Embryonic facial prominence (tissue), 1 donor: ENCODE data around the gene CRAT.

ENCODE experiments used
- DNase-seq: peaks from one replicate; pipeline ENCODE4 v3.0.0-alpha.2; 2016; ENCODE audit errors: extremely low spot score

Gene CRAT

DNA sequence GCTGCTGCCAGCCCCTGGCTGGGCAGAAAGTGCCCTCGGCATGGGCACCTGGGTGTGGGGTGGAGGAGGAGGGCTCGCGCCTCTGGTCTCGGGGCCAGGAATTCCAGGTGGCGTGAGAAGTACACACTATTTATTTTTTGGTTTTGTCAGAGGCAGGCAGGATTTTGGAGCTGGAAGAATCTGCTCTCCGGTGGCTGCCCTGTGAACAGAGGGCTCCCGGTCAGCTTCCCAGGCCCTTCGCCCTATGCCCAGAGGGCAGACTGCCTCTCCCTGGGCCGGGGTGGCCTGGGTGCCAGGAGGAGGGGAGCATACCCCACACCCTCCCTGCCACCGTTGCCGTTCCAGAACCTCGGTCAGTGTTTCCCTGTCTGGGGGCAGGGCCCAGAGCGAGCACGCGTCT lies 21.3 kb downstream of the CRAT start:
- no peak for DNase-seq

DNA sequence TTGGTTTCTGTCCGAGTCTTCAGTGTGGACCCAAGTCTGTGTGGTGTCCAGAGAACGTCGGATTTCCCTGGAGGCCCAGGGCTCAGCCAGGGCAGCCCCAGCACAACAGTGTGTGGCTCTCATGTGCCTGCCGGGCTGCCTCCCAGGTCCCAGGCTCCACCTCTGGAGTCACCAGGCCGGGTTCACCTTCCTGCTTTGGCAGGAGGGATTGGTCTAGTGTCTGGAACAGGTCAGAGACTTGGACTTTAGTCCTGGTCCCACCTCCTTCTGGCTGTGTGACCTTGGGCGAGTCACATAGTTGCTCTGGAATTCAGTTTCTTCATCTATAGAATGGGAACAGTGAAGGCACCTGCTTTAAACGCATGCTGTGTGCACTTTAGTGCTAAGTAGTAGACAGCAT lies 26.5 kb downstream of the CRAT start:
- DNase-seq: no peak

DNA sequence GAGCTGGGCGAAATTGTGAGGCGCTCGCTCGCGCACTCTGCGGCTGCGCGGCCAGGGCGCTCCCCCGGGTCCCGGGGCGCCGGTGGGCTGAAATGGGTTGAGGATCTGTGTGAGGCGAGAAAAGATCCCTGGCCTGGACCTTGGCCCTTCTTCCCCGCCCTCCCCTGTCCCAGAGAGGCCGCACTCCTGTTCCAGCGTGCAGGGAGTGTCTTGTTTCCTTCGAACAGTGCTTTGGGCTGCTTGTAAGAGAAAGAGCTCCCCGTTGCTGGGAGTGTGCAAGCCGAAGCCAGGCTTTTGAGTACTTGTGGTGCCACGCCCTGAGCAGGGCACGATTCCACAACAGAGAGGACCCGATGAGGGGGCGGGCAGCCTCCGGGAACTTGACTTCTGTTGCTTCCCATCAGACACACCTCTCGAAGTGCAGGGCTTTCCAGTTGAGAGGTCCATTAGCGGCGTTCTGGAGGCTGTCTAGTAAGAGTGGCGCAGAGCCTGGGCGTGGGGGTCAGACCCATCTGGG lies 29.1 kb downstream of the CRAT start:
- DNase-seq: no peak

DNA sequence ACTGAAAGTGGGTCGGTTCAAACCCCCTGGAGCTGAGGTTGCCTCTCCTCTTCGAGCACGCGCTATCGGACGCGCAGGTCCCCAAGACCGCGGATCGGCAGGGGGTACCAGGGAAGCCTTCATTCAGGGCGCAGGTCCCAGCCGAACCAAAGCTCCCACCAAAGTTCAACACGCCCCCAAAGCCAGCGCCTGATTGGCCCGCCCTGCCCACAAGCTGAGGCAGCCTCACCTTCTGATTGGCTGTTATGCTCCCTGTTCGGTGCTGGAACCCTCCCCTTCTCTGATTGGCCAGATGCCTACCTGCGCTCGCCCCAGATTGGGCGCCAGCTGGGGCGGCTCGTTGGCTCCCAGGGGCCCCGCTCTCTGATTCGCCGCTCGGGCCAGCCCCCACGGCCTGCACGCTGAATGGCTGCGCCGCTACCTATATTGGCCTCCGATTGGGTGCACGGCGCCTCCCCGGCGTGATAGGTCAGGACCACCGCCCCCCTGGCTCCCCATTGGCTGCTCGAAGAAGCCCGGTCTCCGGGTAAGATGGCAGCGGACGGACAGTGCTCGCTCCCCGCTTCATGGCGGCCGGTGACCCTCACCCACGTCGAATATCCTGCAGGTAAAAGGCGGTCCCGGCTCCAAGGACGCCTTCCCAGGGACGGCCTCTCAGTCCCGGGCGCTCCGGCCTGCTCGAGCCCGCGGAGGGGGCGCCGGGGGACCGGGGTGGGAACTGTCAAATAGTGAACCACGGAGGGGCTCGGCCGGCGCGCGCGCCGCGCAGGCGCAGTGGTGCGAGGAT lies 29.8 kb downstream of the CRAT start, which contains the start of gene DOLPP1:
DOLPP1 (plus strand) TSS at position 511 of the 787 bp plus-strand sequence; CDS start at position 532, 21 bp downstream.
- peak; percentile 98 for DNase-seq

DNA sequence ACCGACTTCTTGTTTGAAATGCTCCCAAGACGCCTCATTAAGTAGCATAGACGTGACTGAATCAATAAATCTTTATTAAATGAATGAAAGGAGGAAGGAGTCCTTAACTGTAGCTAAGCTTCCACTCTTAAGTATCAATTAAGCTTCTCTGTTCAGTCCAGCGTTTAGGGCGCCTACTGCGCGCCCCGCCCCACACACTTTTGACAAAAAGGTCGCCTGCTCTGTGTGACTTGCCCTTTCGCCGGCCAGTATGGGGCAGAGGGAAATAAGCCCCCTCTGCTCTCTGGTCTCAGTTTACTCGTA lies 30.3 kb downstream of the CRAT start:
- DNase-seq: no peak

DNA sequence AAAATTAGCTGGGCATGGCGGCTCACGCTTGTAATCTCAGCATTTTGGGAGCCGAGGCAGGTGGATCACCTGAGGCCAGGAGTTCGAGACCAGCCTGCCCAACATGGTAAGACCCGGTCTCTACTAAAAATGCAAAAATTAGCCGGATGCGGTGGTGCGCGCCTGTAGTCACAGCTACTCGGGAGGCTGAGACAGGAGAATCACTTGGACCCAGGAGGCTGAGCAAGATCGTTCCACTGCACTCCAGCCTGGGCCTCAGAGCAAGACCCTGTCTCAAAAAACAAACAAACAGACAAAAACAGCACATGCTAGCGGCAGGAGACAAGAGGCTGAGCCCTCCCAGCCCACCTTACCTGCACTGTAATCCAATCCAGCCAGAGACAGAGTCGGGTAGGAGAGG lies 30.8 kb downstream of the CRAT start:
- no peak for DNase-seq

DNA sequence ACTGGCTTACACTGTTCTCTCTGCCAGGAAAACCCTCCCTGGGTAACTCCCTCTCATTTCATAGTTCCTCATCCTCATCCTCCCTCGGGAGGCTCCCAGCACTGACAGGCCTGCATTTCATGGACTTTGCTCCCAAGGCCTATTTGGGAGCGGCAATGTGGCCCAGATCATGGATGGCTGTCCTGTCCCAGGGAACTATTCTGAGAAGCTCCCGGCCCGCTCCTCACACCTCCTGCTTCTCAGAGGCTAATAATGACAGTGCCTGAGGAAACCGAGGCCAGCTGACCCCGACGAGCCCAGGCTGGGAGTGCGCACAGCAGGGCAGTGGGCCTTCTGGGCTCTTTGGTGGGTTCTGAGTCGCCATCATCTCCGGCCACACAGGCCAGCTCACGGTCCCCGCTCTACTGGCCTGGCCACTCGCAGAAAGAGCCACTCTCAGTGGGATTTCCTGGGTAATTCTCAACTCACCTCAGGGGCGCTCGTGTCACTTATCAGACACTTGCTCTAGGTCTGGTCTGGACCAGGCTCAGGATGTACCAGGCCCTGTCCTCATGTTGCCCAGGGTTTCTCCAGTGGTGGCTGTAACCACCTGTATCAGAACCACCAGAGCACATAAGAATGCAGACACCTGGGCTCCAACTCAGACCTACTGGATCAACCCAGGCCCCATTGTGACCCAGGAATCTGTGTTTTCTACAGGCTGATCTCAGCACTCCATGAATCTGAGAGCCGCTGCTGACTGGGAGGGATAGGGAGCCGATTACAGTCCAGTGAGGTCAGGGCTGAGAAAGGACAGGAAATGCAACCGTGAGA lies 31.7 kb downstream of the CRAT start:
- no peak for DNase-seq

DNA sequence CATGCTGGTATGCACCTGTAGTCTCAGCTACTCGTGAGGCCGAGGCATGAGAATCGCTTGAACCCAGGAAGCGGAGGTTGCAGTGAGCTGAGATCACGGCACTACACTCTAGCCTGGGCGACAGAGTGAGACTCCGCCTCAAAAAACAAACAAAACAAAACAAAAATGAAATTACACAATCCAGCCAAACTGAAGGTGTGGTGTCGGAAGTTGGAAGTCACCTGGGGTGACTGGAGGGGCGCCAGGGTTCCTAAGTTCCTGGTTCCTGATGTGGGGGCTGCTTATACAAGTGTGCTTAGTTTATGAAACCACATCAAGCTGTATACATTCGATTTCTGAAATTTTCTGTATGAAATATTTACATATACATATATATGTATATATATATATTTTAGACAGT lies 33.4 kb downstream of the CRAT start:
- DNase-seq: no peak

DNA sequence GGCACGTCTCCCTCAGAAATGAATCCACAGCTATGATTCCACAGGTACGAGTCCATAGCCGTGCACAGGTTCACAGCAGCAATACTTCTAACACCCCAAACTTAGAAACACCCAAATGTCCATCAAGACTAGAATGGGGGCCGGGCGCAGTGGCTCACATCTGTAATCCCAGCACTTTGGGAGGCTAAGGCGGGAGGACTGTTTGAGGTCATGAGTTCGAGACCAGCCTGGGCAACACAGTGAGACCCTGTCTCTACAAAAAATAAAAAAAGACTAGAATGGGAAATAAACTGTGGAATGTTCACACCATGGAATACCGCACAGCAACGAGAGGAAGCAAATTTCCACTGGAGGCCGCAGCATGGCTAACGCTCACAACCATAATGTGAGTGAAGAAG lies 34.0 kb downstream of the CRAT start:
- DNase-seq: no peak

DNA sequence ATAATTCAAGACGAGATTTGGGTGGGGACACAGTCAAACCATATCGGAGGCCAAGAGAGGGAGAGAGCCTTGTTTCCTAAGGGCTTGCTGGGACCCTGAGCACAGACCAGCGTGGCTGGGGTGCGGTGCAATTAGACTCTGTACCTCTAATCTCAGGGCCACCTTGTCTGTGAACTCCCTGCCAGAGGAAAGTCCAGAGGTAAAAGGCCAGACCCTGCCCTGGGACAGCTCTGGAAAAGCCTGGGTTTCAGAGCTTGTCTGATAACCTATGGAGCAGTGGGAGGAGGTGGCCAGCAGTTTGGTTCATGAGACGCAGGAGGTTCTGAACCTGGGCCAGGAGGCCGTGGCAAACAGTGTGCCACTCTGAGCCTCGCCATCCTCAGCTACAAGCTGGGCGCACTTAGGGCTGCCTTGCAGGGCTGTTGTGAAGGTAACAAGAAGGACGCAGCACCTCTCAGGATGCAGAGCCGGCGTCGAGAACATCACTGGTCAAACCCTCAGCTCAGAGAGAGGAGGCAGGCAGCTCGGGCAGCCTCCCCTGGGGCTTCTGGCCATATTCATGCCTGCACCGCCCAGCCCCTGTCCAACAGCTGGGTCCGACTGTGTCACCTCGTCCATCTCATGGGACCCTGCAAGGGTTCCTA lies 34.5 kb downstream of the CRAT start:
- DNase-seq: no peak

DNA sequence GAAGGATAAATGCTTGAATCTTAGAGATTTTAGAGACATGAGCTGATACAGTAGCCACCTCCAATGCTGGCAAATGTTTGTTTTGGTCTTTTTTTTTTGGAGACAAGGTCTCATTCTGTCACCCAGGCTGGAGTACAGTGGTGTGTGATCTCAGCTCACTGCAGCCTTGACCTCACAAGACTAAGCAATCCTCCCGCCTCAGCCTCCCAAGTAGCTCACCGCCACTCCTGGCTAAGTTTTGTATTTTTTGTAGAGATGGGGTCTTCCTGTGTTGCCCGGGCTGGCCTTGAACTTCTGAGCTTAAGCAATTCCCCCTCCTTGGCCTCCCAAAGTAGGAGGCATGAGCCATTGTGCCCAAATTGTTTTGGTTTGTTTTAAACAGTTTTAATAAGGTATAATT lies 36.5 kb downstream of the CRAT start:
- no peak for DNase-seq

DNA sequence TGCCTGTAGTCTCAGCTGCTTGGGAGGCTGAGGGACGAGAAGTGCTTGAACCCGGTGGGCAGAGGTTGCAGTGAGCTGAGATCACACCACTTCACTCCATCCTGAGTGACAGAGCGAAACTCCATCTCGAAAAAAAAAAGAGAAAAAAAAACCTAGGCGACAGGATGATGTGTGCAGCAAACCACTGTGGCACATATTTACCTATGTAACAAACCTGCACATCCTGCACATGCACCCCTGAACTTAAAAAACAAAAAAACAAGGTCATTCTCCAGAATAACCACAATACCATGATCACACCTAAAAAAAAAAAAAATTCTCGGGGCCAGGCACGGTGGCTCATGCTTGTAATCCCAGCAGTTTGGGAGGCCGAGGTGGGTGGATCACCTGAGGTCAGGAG lies 37.2 kb downstream of the CRAT start:
- no peak for DNase-seq

DNA sequence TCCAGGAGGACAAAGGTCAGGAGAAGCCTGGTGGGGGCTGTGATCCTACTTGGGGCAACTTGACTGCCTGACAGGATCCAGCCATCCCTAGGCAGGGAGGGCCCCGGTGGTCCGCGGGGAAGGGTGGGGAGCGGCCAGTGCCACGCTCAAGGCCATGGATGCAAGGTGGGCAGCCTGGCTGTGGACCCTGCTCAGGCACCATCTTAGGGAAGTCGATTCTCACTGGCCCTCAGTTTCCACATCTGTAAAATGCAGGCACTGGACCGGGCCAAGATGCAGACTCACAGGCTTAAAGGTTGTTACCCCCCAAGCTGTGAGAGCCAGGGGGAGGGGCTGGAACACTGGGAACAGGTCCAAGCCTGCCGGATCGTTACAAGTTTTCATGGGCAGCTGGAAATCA lies 38.4 kb downstream of the CRAT start:
- DNase-seq: no peak

DNA sequence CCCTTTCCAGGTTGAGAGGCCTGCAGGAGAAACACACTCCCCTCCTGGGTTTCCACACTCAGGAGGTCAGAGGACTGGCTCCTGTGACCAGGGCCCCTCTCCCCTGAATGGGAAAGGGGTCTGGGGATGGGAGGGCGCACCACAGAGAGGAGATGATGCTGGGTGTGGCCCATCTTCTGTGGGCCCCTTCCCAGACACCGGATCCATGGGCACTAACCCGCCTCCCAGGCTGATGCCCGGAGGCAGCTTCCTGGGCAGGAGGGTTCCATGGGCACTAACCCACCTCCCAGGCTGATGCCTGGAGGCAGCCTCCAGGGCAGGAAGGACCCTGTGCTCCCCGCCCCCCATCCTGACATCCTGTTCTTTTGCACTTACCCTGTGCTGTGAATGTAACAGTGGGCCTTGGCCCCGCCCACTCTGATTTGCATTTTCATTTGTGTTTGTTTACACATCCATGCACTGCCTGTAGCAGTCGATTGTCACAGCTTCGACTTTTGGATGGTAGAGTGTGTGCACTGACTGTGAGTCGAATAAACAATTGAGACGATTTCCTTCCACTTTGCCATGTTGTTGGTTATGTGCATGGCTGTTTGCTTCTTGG lies 39.0 kb downstream of the CRAT start:
- DNase-seq: no peak

DNA sequence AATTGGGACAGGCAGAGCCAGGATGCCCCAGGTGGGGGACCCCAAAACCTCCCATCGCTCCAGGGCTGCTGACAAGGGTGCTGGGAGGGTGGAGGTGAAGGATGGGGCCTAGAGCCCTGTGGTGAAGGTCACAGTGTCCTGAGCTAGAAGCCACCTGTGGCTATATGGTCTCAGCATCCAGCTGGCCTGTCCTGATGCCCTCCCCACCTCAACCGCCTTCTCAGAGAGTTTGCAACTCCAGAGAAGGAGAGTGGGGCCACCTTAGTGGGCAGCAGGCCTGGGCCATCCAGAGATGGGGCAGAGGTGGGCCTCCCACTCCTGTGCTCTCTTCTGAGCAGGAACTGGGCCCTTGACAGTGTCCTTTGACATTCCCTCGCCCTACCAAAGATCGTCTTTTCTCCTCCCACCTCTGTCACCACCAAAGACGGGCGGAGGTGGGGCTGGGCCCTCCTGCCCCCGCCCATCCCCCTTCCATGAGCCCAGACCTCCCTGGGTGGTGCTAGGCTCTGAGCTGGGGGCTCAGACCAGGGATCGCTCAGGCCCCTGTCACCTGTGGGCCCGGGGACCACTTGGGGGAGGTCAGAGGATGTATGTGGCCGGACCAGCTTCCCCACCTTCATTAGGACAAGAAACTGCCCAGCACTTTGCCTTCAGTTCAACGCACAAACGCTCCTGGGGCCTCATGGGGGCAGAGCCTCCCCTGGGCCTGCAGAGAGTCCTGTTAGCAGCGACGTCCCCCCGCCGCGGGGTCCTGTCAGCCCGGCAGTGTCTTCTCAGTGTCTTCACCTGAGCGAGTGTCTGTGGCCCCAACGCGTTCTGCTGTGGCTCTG lies 39.7 kb downstream of the CRAT start:
- DNase-seq: no peak

DNA sequence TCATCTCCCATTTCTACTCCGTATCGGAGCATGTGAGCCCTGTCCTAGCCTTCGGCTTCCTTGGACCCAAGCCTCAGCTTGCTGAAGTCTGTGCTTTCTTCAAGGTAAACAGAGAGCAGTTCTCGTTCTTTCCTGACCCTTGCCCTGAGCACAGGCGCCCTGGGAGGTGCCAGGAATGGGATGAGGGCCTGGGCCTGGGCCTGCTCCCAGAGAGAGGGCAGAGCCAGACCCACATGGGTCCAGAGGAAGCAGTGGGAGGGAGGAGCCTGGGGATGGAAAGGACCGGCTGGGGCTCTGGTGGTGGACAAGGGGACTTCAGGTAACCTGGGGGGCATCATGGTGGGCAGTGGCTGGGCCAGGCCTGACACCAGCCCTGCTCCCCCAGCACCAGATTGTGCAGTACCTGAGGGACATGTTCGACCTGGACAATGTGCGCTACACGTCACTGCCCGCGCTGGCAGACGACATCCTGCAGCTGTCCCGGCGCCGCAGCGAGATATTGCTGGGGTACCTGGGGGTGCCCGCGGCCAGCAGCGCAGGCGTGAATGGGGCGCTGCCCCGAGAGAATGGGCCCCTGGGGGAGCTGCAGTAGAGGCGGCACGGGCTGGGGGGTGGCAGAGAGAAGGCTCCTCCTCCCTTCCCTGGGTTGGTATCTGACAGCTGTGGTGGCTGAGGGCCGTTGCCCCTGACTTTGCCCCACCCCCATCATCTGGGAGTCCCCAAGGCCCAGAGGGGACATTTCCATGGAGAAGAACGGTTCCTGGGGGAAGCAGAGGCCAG lies 40.5 kb downstream of the CRAT start:
- DNase-seq: no peak

DNA sequence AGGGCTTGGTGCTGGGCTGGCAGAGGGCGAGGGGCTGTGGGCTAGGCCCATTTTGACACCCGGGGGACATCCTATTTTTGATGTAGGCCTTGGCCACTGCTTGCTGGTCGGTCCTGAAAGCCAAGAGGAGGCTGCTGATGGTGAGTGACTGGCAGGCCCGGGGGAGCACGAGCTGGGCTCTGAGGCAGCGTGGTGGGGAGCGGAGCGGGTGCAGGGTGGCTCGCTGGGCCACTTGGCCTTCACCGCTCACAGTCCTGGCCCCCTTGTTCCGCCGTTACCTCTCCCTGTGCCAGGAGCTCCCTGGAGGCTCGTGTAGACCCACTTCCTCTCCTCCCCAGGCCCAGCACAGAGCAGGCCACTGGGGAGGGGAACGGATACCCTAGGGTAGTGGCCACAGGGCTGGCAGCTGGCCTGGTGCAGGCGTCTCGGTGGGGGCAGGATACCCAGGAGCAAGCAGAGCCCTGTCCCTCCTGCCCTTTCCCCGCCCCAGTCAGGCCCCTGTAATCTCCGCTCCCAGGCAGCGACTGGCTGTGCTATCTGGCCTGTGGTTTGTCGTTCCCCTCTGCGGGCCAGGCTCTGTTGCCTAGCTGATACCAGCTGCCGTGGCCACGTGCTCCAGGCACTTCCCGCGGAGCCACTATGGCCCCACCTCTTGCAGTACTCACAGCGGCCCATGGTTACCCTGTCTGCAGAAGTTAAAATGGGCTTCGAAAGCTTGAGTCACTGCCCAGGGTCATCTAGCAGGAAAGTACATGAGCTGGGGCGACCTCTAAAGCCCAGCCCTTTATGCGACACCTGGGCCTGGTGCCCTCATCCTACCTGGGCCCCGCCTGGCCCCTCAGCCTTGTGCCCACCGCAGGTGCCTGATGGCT lies 41.4 kb downstream of the CRAT start:
- DNase-seq: no peak

DNA sequence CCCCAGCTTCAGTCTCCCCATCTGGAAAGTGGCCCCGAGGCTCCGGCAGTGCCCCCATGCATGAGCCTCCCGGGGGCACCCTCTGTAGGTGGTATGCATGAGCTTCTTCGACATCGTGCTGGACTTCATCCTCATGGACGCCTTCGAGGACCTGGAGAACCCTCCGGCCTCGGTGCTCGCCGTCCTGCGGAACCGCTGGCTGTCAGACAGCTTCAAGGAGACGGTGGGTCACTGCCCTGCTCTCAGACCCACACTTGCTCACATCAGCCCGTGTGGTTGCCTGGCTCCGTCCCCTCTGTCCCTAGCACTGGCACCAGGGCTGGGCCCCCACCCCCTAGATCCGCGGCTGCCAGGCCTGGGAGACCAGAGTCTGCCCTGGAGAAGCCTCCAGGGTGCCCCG lies 42.5 kb downstream of the CRAT start:
- no peak for DNase-seq

DNA sequence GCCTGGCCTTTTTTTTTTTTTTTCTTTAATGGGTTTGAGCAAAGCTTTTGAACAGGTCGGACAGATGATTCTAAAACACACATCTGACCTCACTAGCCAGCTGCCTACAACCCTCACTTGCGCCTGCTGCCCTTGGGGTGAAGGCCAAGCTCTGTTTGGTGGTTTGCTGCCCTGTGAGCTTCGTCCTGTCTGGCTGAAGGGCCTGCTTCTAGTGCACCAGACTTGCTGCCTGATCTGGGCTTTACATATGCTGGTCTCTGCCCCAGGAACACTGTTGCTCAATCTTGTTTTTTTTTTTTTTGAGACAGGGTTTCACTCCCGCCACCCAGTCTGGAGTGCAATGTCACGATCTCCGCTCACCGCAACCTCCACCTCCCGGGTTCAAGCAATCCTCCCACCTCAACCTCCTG lies 46.1 kb downstream of the CRAT start:
- DNase-seq: no peak

DNA sequence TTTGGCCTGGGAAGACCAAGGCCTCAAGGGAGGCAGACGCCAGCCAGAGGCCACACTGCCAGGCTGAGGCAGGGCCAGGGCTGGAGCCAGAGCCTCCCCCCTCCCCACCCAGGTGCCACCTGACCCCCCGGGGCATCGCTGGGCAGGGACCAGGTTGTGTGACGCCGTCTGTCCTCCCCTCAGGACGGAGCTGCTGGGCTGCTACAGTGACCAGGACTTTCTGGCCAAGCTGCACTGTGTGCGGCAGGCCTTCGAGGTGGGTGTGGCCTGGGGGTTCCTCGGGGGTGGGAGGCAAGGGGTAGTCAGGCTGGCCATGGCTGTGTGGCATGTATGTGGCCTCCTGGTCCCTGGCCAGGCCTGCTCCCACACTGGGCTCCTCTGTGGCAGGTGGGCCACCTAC lies 47.5 kb downstream of the CRAT start:
- DNase-seq: no peak
